ENCODE data around the gene GUCA1C. TPM values are rescaled to one million over a fixed set of nuclear protein-coding genes. Genes with fewer than 3 reads are reported as not detected.

Gene GUCA1C
- total and polyA plus RNA-seq, 2 of the 8 experiments (the other 6 are each of a cell fraction or from before 2014, with no cell fraction given) = not detected

- TF ChIP-seq CTCF (IDR thresholded peaks at IDR 0.05; ENCODE audit: control extremely low read depth in 1 of 3, insufficient read depth in 1 of 3, low read depth in 1 of 3, low read length in 3 of 3) (no peak), FOSL1 (IDR thresholded peaks at IDR 0.05; ENCODE audit: insufficient read depth, low read depth, low read length) (no peak)
Measured at GRCh38 chr3:108899530-108899929, 54.1 kb downstream of the GUCA1C start (continued).
